Activated CD8-positive, alpha-beta memory T cell treated with anti-CD3 and anti-CD28 coated beads for 4 hours (primary cell): Measurements from ENCODE around the gene ADCY5.

ENCODE experiments used
- DNase-seq, 2 donors: peaks; one replicate each; pipeline ENCODE4 v3.0.0-alpha.2; 2020; ENCODE audit warnings: low read depth in 2 of 2

Gene ADCY5

DNA sequence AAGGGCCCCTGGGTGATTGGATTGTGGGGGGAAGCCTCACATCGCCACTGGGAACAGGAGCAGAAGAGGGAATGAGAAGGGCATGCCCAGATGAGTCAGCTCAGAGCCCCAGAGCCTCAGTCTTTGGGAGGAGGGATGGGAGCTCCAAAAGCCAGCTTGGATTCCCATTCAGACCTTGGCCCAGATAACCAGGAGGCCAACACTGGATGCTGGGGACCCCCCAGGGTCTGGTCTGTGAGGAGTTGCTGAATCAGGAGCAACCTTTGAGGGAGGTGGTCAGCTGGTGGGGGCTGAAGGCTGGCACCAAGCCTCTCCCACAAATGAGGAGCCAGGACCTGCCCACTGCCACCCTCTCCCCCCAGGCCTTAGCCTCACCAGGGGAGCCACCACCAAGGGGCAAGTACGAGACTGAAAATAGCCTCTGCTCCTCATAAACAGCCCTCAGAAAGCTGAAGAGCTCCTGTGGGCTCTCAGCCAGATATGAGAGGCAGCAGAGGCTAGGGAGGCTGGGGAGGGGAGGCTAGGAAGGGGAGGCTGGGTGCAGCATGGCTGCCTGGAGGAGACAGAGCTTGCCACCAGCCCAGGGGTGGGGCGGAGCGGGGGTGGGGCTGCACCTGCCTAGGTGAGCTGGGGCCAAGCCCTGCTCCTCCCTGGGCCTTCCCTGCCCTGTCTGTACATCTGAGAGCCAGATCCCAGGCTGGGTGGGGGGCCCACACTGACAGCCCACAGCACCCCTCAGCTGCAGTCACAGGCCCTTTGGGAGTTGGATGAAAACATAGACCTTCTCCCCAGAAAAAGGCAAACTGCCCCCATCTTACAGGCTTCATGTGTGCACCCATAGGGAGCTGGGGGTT, 147.3 kb downstream of the ADCY5 start:
- no peak for DNase-seq

GRCh38 chr3:123300583-123300982, 148.3 kb downstream of the ADCY5 start:
- DNase-seq: no peak

GRCh38 chr3:123300056-123300455, 148.8 kb downstream of the ADCY5 start:
- DNase-seq: no peak

- DNase-seq: no peak
These were observed 149.3 kb downstream of the ADCY5 start for GRCh38 chr3:123299581-123299980.

DNA sequence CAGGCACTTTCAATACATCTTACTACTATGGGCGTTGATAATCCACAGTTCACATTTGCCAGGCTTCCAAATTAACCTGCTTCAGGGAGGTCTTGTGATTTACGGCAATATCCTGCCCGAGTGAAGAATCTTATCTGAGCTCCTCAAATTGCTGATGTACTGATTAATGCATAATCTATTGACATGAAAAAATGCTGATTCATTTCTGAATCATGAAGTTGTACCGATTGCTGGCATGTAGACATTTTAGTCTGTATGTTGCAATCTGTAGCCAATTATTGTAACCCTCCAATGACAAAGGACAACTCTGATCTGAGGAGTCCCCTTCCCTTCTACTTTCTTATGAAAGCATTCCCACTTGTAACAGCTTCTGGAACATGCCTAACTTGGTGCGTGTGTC, 150.0 kb downstream of the ADCY5 start:
- DNase-seq: no peak

GRCh38 chr3:123297627-123297899, 151.3 kb downstream of the ADCY5 start:
- DNase-seq: no peak

- no peak for DNase-seq
These were observed 151.9 kb downstream of the ADCY5 start for GRCh38 chr3:123296836-123297626.

GRCh38 chr3:123296261-123296660, 152.6 kb downstream of the ADCY5 start:
- DNase-seq: no peak

DNA sequence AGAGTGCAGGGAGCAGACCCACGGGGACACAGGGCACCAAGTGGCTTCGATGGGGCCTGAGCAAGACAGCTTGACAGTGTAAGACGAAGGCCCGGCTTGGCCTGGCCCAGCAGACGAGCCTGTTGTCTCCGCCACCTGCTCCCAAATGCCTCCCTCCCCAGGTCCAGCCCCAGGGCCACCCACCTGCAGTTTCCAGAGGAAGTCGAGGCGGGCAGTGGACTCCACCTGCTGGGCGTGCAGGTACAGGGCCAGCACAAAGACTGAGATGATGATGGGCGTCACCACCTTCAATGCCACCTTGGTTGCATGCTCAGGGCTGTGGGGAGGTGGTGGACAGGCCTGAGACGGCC, 153.0 kb downstream of the ADCY5 start:
- DNase-seq: no peak

DNA sequence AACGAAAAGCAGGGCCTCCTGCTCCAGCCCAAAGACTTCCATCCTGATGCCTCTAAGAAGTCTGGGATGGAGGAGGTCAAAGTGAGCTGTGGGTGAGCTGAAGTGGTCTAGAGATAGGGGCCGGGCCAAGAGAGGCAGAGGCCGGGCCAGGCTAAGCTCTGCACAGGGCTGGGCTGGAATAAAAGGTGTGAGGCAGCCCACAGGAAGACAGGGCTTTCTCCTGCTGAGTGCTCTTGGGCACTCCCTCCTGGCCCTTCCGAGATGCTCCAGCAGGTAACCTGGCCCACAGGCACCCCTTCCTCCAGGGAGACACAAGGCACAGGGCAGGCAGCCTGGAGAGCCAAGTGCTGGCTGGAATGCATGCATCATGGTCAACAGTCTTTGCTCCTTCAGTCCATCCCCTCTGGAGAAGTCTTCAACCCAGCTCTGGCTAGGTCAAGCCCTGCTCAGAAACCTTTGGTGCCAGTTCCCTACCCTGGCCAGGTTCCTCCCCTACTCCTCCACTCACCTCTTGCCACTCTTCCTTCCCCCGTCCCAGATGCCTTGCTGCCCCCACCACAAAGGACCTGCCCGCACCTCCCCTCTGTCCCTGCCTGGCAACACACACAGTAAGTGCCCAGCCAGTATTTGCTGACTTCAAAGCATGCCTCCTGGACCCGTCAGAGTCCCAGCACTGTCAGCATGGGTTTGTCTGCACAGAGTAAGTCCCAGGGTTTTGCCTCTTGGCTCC, 153.6 kb downstream of the ADCY5 start:
- no peak for DNase-seq

DNA sequence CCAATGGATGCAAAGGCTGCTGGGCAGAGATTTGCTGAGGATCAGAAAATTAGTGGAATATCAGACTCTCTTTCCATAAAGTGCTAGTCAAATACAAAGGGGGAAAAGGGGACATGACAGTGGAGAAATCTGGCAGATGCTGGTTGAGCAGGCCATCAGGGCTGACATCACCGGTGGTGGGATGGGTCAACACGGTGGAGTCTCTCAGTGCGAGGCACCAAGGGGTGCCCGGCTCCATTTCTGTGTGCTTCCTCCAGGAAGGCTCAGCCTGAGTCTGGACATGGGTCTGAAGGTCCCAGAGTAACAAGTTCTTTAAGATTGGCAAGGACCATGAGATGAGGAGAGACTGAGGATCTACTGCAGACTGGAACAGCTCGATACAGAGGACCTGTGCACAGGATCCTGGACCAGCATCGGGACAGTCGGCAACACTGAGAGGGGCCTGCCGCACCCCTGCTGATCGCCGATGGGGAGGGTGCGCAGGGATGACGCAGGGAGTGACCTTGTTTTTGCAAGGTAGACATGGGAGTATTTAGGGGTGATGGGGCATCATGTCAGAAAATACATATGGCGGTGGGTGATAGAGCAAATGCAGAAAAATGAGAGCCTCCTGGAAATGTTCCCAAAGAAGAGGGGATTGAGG, 154.5 kb downstream of the ADCY5 start:
- no peak for DNase-seq

DNA sequence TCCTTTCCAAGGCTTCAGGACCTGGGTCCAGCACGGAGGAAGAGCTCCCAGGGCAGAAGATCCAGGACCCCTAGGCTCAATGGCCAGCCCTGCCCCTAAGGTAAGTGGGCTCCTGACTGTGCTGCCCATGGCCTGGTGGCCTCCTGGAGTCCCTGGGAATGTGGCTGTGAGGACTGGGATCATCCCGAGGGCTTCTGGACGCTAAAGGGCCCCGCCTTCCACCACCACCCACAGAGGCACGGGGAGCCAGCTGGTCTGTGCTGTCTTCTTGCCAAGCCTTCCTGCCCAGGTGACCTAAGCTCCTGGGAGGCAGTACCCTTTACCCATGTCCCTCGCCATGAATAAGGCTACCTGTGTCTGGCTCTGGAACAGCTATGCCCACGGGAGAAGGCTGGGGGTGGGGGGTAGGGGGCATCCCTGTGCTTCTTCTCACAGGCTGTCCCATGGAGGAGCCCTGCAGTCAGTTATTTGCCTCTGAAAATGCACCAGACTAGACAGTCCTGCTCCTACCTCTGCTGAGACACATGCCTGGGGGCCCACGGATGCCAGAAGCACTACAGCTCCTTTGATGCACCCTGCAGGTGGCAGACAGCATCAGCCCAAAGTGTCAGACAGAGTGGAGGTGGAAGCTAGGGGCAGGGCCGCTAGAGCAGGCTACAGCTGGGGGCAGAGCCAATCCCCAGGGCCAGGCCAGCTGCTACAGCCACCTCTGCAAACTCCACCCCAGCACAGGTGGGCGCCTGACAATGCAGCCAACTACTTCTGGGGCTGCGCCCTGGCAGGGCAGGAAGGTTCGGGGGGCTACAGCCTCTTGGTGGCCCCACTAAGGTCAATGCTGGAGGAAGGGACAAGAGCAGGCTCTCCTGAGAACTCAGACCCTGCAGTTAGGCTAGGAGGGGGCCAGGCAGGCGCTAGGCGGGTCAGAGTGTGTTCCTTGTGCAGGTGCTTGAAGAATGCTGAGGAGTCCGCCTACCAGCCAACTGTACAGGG, 156.3 kb downstream of the ADCY5 start:
- DNase-seq: no peak

DNA sequence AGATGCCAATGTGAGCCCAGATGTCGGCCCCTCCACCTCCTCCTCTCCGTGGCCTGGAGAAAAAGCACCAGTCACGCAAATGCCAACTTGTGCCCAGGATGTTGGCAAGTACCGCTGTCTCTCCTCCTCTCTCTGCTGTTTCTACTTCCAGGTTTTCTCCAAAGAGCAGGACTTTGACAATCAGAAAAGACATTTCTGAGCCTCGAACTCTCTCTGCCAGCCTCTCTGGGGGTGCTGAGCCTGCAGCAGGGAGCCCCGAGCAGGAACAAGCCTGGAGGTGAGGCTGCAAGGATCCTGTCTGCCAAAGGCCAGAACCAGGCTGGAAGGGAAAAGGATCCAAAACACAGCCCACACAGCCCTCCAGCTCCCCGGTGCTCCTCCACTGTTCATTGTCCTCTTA, 157.5 kb downstream of the ADCY5 start:
- no peak for DNase-seq

GRCh38 chr3:123290962-123291361, 157.9 kb downstream of the ADCY5 start:
- no peak for DNase-seq

DNA sequence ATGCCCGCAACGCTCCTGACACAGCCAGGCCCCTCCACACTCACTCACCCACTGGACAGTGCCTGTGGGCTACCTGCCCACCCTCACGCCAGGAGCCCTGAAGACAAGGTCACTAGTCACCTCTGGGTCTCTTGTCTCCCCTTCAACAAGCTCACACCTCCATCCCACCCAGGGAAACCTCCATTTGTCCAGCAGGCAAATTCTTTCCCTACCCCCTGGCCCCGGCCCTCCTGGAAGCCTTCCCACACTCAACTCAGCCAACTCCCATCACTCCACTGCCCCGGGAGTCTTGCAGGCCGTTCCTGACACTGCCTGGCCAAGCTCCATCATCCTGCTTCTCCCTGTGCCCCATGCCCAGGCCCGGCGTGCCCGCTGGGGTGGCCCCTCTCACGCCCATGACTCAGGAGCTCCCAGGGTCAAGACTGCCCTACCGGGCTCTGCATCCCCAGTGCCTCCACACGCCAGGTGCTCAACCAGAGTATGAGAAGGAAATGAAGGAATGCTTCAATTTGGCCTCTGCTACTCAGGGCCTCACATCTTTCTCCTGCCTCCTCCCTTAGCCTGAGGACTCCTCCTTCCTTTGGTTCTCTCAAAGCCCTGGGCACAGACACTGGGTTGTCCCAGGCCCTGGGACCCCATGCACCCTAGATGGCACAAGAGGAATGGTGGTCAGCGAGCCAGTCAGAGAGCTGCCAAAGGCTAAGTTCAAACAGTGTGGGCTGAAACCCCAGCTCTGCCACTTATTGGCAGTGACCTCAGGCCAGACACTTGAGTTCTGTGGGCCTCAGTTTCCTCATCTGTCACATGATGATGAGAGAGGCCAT, 158.6 kb downstream of the ADCY5 start:
- DNase-seq: no peak

GRCh38 chr3:123289391-123290106, 159.3 kb downstream of the ADCY5 start:
- no peak for DNase-seq

GRCh38 chr3:123287962-123288302, 161.0 kb downstream of the ADCY5 start:
- DNase-seq: no peak

DNA sequence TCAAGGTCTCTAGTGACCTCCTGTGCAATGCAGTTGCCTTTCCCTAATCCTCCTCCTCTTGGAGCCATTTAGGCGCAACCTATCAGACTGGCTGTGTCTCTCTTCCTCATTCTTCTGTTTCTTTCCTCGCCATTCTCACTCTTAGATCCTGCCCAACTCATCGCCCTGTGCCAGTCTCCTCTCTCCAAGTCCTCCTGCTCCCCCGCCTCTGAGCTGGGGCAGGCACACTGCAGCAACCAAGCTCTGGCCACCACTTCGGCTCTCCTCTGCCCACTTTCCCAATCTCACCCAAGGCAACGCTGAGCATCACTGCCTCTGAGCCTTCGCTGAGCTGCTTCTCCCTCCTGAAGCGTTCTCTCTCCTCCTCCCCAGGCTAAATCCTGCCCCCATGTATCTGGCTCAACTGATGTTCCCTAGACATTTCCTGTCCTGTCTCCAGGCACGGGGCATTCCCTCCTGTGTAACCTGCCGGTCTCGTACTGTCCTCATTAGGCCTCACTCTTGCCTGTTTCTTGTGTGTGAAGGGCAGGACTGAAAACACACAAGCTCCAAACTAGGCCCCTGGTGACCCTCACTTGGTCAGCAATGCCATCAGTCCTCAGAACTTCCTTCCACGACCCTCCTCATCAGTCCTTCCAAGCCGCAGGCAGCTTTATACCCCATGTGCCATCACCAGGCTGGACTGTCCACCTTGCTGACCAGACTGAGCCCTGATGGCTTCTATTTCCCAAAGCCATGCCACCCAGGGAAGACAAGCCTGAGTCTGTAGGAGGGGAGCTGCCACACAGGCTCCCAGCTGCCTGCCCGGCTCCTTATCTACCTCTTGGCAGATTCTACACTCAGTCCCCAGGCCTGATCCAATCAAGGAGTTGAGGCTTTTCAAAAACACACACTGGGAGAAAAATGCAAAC, 161.6 kb downstream of the ADCY5 start:
- no peak for DNase-seq
